Posterior cingulate gyrus (tissue), 11 donors: ENCODE measurements around the gene KRT7.
"Not testable (repeated sequence)": the region's sequence is repeated elsewhere in the genome, so short reads cannot be mapped to it uniquely, and the experiment has no call there.

ENCODE experiments used
- DNase-seq, 10 donors: peaks; one replicate each; pipeline versions ENCODE4 v3.0.0 to v3.0.0-alpha.2; 2020 to 2021; ENCODE audit warnings: mixed read lengths in 3 of 10
- intact Hi-C: fragments of 100-400 bp; cut with DNase I; formaldehyde crosslinking; loops from one replicate; pipeline ENCODE4 v1.15.1; 2023

The KRT7 gene

DNA sequence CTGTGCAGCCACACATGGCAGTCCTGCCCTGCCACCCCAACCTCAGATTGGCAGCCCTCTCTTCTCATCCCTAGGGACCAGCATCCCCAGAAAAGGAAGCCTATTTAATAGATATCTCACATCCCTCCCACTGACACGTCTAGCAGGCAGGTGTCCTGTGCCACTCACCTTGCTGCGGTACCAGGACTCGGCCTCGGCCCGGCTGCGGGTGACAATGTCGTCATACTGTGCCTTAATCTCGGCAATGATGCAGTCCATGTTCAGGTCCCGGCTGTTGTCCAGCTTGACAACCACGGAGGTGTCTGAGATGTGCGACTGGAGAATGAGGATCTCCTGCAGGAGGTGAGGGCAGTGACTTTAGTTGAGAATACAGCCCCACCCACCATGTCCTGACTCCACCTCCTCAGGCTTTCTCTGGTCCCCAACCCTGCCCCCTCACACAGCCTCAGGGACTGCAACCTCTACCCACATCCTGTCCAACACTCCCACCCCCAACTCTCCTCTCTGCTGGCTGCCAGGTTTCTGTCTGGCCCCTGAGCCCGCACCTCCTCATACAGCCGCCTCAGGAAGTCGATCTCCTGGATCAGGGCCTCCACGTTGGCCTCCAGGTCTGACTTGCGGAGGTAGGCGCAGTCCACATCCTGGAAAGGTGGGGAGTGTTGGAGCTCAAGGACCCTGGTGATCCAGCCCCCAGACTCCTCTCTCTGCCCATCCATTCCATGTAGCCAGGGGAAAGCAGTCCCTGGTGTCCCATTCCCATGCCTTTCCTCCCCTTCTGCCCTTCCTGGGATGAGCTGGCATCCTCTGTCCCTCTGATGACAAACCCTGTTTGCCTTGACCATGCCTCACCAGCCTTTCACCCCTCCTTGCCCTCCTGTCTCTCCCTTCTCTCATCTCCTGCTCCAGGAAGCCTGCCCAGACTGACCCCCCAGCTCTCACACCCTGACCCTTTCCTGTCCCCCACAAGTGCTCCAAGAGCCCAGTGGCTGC lies 55.1 kb downstream of the KRT7 start:
- peak in 1 of 10 donors; percentile 63 for DNase-seq
- intact Hi-C loops, result not testable (repeated sequence)

DNA sequence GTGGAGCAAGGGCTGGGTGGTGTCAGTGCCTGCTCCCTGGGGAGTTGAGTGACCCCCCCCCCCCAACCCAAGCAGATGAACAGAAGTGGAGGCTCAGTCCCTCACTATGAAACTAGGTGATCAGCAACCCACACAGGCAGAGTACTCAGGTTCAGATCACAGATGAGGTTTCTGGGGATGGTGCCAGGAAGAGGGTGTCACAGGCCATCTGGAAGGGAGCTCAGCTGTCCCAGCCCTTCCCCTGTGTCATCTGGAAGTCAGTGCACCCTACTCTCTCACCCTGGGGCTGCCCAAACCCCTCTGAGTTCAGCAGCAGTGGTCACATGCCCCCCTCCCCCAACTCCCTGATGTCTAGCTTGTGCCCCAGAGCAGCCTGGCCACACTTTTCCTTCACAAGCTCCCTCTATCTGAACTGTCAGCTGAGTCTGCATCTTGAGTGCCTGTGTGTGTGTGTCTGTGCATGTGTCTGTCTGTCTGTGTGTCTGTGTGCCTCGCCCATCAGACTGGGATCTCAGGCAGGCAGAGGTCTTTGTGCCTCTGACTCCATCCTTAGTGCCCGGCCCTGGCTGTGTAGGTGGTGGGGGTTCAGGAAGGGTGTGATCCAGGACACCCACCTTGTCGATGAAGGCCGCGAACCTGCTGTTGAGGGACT lies 57.6 kb downstream of the KRT7 start:
- DNase-seq, intact Hi-C loops: not testable (repeated sequence)

DNA sequence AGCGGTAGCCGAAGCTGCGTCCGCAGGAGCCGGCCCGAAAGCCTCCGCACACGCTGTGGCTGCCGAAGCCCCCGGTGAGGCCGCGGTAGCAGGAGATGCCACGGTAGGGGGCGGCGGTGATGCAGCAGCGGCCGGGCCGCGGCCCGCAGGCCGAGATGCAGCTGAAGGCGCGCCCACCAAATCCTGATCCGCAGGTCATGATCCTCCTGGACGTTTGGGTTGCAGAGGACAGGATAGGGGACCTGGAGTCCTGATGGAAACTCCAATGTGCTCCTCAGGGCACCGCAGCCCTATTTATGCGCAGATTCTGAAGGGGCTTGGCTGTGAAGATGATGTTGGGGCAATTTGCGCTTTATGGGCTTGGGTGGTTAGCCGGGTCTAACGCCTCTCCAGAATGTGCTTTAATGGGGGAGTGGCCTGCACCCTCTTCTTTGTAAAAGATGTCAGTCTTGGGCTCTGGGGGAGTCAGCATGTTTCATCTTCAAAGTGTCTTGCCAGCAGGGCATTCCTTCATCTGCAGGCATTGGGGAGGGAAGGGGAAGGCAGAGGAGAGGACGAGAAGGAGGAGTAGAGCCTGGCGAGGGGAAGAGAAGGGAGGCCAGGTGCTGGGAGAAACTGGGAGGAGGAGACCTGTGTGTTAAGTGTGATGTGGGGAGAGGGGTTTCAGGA lies 58.4 kb downstream of the KRT7 start, which contains the start of gene KRT81:
Gene KRT81 (minus strand): TSS at position 268 of the 669 bp plus-strand sequence. CDS start 69 bp downstream, at position 199.
- intact Hi-C loops, result no loop called here
- peak in 1 of 10 donors; percentile 62 for DNase-seq

- peak in 1 of 10 donors; percentile 20 for DNase-seq
- intact Hi-C loops, result no loop called here
Observed at GRCh38 chr12:52293926-52294325, 60.9 kb downstream of the KRT7 start.

DNA sequence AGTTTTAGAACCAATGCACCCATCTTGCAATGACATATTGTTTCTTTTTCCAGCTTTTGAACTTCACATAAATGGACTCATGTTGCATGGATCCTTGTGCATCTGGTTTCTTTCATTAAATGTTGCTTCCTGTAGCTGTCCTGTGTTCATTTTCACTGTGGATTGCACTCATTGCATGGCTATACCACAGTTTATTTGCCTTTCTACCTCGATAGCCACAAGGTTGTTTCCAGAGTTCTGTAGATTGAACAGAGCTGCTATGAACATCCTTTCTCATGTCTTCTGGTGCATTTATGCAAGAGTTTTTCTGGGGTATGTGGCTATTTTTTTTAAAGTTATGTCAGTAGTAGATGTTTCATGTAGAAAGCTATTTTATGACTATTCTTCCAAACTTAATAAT lies 61.8 kb downstream of the KRT7 start:
- intact Hi-C loops, result no loop called here
- DNase-seq, result no peak

DNA sequence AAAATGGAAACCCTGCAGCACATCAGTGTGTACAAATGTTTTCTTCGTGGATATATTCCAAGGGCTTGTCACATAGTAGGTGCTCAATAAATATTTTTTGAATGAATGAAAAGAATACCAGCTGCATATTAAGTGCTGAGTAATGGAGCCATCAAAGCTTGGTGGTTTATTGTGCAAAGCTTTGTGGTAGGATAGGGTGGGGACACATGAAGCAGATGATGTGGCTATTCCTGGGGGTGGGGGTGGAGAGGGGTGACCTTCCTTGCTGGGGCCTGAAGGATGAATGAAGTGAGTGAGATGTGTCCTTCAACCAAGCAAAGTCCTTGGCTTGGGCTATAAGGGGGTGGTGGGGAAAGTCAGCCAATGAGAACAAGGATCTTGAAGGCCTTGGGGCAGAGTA lies 62.6 kb downstream of the KRT7 start:
- DNase-seq, result peak in 1 of 10 donors; percentile 3
- intact Hi-C loops, result no loop called here

- DNase-seq, result peak in 1 of 10 donors; percentile 51
Observed at GRCh38 chr12:52296572-52297215, 63.7 kb downstream of the KRT7 start.

More at GRCh38 chr12:52296572-52297215, 63.7 kb downstream of the KRT7 start:
- intact Hi-C loops, result no loop called here
